Epithelial cell of esophagus (primary cell): ENCODE results near the gene CDKN2B-AS1.
A peak's percentile ranks its signal among the peaks of the same experiment; 100 is the strongest.

Source experiments
- DNase-seq: peaks from one replicate; pipeline ENCODE4 v3.0.0; 2010; ENCODE audit warnings: low read depth
- H3K4me3 ChIP-seq: 2 replicates; pipeline ENCODE4 v1.5.1; 2011; ENCODE audit warnings: mild to moderate bottlenecking, low read length, control low read depth
- TF ChIP-seq, protein P1 (sequence below): IDR thresholded peaks from 2 replicates; pipeline ENCODE4 v1.5.1; 2011; ENCODE audit warnings: low read depth, mild to moderate bottlenecking, low read length, control low read depth, inconsistent platforms; ENCODE audit not compliant: insufficient read depth; ENCODE audit errors: missing control alignments

The CDKN2B-AS1 gene

DNA sequence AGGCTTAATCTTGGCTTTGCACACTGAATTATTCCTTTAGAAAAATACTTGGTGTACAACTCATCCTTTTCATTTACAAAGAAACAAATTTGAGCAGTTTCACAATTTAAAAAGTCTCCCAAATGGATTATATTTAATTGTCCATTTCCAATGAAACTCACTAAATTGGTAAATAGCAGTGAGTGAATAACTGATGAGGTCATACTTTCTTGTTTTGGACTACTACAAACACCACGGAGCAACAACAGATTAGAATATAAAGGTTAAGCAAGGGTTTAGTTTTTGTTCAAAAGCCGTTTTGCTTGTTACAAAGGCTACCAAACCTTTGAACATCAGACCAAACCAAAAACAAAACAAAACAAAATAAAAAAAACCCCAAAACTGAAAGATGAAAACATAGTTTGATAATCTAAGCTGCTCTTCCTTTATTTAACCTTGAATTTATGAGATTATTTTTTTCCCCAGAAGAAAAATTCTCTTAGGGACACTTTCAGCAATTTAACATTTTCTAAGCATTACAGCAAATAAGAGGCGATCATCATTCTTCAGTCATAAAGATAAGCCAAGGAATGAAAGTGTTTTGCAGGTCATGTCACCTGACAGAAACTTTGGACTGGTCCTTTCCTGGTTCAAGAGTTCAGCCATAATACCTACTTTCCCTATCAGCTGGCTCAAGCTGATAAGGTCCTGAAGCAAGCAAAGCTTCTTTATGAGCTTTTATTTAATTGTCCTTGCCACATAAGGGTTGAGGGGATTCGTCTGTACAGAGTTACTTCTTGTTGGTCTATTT lies 114.2 kb downstream of the CDKN2B-AS1 start:
- DNase-seq: no peak
- no peak overlapping the region for H3K4me3 ChIP-seq
- TF ChIP-seq, protein P1, sequence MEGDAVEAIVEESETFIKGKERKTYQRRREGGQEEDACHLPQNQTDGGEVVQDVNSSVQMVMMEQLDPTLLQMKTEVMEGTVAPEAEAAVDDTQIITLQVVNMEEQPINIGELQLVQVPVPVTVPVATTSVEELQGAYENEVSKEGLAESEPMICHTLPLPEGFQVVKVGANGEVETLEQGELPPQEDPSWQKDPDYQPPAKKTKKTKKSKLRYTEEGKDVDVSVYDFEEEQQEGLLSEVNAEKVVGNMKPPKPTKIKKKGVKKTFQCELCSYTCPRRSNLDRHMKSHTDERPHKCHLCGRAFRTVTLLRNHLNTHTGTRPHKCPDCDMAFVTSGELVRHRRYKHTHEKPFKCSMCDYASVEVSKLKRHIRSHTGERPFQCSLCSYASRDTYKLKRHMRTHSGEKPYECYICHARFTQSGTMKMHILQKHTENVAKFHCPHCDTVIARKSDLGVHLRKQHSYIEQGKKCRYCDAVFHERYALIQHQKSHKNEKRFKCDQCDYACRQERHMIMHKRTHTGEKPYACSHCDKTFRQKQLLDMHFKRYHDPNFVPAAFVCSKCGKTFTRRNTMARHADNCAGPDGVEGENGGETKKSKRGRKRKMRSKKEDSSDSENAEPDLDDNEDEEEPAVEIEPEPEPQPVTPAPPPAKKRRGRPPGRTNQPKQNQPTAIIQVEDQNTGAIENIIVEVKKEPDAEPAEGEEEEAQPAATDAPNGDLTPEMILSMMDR: no peak

DNA sequence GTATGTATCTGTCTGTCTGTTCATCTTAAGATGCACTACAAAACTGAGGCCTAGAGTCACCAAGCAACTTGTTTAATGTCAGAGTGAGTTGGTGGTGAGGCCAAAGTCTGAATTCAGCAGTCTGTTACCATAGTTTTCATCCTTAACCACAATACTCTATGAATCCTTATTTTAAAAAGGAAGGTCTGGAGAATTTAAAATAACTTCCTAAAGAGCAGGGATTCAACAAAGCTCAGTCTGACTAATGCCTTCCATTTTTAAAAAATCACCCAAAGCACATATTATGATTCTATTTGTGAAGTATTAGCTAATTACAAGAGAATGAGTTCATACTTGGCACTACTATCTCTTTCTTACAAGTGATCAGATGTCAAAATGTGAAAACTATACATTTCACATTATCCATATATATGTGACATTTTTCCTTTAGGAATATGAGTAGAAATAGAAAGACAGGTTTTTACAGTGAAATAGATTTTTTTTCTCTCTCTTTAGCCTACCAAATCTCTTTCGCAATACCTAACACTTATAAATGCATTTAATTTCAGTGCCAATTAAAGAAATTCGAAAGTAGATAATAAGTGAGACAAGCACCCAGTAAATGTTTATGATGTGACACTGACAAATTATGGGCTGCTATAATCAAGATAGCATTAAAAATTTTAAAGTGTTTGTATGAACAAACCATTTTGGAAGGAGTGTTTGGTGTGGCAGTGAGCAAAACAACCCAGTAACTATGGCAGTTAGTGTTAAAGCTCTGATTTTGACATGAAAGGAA lies 116.8 kb downstream of the CDKN2B-AS1 start:
- TF ChIP-seq, protein P1: no peak
- no peak overlapping the region for H3K4me3 ChIP-seq
- DNase-seq: peak; percentile 68

DNA sequence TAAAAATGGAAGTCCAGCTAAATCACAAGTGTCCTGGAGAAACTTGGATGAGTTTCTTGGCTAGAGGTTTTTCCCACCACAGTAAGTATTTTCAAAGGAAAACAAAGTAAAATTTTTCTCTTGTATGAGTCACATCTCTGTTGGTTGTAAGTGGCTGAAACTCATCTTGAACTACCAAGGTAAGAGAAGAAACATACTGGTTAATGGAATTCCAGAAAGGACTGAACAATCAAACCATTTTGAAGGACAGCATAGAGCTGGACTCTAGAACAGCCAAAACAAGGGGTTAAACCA lies 117.3 kb downstream of the CDKN2B-AS1 start:
- TF ChIP-seq, protein P1: no peak
- peak; percentile 60 for DNase-seq
- H3K4me3 ChIP-seq: no peak overlapping the region

DNA sequence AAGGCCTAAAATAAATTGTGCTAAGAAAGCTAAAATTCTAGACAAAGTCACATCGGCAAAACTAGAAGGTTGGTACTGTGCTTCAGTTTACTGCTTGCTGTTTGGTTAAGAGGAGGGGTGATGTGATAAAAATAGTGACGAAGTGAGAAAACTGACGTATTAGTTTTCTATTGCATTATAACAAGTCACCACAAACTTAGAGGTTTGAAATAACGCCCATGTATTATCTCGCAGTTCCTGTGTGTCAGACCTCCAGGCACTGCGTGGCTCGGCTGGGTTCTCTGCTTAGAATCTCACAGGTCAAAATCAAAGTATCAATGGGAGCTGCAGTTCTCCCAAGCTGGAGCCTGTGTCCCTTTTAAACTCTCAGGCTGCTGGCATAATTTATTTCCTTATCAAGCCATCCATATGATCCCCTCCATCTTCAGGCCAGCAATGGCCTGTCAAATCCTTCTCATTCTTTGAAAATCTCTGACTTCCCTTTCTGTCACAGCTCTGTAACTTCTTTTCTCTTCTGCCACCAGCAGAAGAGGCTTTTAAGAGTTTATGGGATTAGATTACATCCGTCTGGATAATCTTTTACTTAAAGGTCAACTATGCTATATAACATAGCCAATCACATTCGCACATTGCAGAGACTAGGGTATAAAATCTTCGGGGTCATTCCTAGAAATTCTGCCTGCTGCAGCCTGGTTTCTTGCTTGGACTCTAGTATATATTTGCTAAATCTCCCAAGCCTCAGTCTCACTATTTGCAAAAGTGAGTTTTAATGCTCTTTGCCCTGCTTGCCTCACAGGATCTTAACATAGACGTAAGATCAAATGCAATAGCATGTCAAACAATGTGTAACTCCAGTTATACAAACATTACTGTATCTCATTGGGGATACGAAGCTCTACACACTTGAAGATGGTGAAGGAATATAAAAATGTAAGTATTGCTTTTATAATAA lies 118.6 kb downstream of the CDKN2B-AS1 start:
- TF ChIP-seq, protein P1: no peak
- no peak overlapping the region for H3K4me3 ChIP-seq
- DNase-seq: no peak

DNA sequence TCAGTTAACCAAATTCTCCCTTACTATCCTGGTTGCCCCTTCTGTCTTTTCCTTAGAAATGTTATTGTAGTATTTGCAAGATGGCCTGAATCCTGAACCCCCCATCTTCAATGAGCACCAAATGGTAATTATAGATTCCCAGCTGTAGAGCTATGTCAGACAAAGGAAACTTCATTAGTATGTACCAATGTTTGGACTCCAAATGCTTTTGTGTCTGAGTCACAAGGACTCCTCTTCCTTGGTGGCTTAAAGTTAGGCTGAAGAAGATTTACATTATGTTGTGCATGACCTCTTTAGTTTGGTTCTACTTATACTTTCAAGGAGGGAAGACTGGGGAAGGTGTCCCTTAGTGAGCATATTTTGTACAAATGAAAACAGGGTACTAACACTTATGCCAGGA lies 120.4 kb downstream of the CDKN2B-AS1 start:
- no peak overlapping the region for H3K4me3 ChIP-seq
- TF ChIP-seq, protein P1: no peak
- DNase-seq: peak; percentile 46

DNA sequence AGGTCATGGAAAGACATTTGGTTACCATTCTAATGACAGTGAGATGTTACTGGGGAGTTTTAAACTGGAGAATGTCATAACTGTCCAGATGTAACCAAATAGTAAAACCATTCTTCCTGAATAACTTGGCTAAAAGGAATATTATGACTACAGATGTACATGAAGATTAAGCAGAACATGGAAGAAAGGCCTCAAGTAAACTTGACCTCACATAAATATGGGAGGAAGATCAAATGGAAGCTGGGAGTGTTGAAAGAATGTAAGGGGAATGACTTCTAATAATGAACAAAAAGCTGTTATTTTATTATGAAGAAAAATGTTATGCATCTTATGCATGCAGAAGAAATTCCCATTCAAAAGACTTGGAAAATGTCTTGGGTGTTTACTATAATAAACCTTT lies 122.2 kb downstream of the CDKN2B-AS1 start:
- DNase-seq: no peak
- H3K4me3 ChIP-seq: no peak overlapping the region
- TF ChIP-seq, protein P1: no peak
